ENCODE measurements around the gene NIPA2. TPM values are rescaled to one million over a fixed set of nuclear protein-coding genes. Genes with fewer than 3 reads are reported as not detected.
A peak's percentile ranks its signal among the peaks of the same experiment; 100 is the strongest.
"Not testable (repeated sequence)": the region's sequence is repeated elsewhere in the genome, so short reads cannot be mapped to it uniquely, and the experiment has no call there.

The NIPA2 gene
- total and polyA plus RNA-seq, 5 donors from 2014 or later: 39.6 to 66.4 (median 56.8) TPM

- no peak overlapping the region for H3K4me3 Mint-ChIP-seq
Observed at GRCh38 chr15:22806156-22806555, 32.3 kb upstream of the NIPA2 start.

DNA sequence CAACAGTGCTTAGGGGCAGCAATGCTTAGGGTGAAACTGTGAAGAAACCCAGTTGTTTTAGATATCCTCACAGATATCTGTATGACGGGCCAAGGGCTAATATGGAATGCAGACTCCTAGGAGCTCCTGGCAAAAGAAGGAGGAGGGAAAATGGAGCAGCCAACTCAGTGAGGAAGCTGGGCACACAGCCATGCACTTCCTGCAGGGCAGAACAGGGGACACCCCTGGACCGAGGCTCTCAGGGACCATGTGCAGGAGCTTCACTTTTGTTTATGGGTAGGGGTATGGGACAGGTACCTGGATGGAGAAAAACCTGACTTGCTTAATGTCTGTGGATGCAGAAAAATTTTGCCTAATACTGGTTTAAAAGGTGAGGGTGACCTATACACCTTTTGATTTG lies 31.8 kb upstream of the NIPA2 start:
- no peaks in the 10 kb centered on the region for H3K4me1 ChIP-seq (ENCODE audit: control insufficient read depth, insufficient read depth, low read length, poor library complexity, severe bottlenecking)
- Mint-ChIP-seq H3K4me1 (peaks cover 4 to 28% (median 19%) of the 10 kb centered on the region in 4 donors), H3K4me3 (no peak overlapping the region), H3K36me3 (peaks cover 1% of the 10 kb centered on the region), H3K9me3 (no peaks in the 10 kb centered on the region), H3K27me3 (no peaks in the 10 kb centered on the region), H3K27ac (peak overlapping the region in 1 of 3 donors; percentile 59)
- DNase-seq (no peak), ATAC-seq (ENCODE audit: low read depth in 2 of 2) (no peak)
- no peaks in the 10 kb centered on the region for H3K27me3 ChIP-seq (ENCODE audit: control insufficient read depth, insufficient read depth, low read length)
- no peak overlapping the region for H3K4me3 ChIP-seq (ENCODE audit: low read depth, low read length)
- no peaks in the 10 kb centered on the region for H3K9me3 ChIP-seq (ENCODE audit: control insufficient read depth in 2 of 2, low read length in 2 of 2)
- H3K36me3 ChIP-seq (ENCODE audit: control insufficient read depth, insufficient read depth, low read length): no peaks in the 10 kb centered on the region
- no peak overlapping the region for H3K27ac ChIP-seq (ENCODE audit: insufficient read depth, low read length, poor library complexity, severe bottlenecking)

More at GRCh38 chr15:22806156-22806555, 32.3 kb upstream of the NIPA2 start:
- peaks cover 2% of the 10 kb centered on the region for H3K36me3 Mint-ChIP-seq
- no peak for ATAC-seq (ENCODE audit: low read depth in 2 of 2)
- no peak overlapping the region for H3K27ac ChIP-seq (ENCODE audit: insufficient read depth, low read length, poor library complexity, severe bottlenecking)
- no peaks in the 10 kb centered on the region for H3K9me3 Mint-ChIP-seq
- peak overlapping the region in 1 of 3 donors; percentile 59 for H3K27ac Mint-ChIP-seq
- H3K36me3 ChIP-seq (ENCODE audit: control insufficient read depth, insufficient read depth, low read length): no peaks in the 10 kb centered on the region
- no peaks in the 10 kb centered on the region for H3K4me1 ChIP-seq (ENCODE audit: control insufficient read depth, insufficient read depth, low read length, poor library complexity, severe bottlenecking)
- H3K27me3 Mint-ChIP-seq: no peaks in the 10 kb centered on the region
- peaks cover 5 to 30% (median 20%) of the 10 kb centered on the region in 4 donors for H3K4me1 Mint-ChIP-seq
- H3K9me3 ChIP-seq (ENCODE audit: control insufficient read depth in 2 of 2, low read length in 2 of 2): no peaks in the 10 kb centered on the region
- no peak overlapping the region for H3K4me3 ChIP-seq (ENCODE audit: low read depth, low read length)
- H3K27me3 ChIP-seq (ENCODE audit: control insufficient read depth, insufficient read depth, low read length): no peaks in the 10 kb centered on the region
- DNase-seq: no peak

- H3K27me3 ChIP-seq (ENCODE audit: control insufficient read depth, insufficient read depth, low read length); DNase-seq; H3K36me3 ChIP-seq (ENCODE audit: control insufficient read depth, insufficient read depth, low read length); H3K9me3 ChIP-seq (ENCODE audit: control insufficient read depth in 2 of 2, low read length in 2 of 2); ATAC-seq (ENCODE audit: low read depth in 2 of 2); H3K27me3 Mint-ChIP-seq; H3K4me3 ChIP-seq (ENCODE audit: low read depth, low read length); H3K27ac Mint-ChIP-seq; H3K9me3 Mint-ChIP-seq; H3K4me1 ChIP-seq (ENCODE audit: control insufficient read depth, insufficient read depth, low read length, poor library complexity, severe bottlenecking); H3K4me3 Mint-ChIP-seq; H3K27ac ChIP-seq (ENCODE audit: insufficient read depth, low read length, poor library complexity, severe bottlenecking): not testable (repeated sequence)
- Mint-ChIP-seq H3K36me3 (peaks cover 13% of the 10 kb centered on the region), H3K4me1 (peaks cover 4 to 22% (median 14%) of the 10 kb centered on the region in 4 donors)
Observed at GRCh38 chr15:22807831-22808230, 30.6 kb upstream of the NIPA2 start.

- no peak for DNase-seq
- Mint-ChIP-seq H3K27me3 (no peaks in the 10 kb centered on the region), H3K4me3 (no peak overlapping the region), H3K36me3 (peaks cover 13% of the 10 kb centered on the region), H3K9me3 (no peaks in the 10 kb centered on the region), H3K4me1 (peaks cover 4 to 22% (median 13%) of the 10 kb centered on the region in 4 donors), H3K27ac (no peak overlapping the region)
- Histone ChIP-seq H3K9me3 (ENCODE audit: control insufficient read depth in 2 of 2, low read length in 2 of 2) (no peaks in the 10 kb centered on the region), H3K27me3 (ENCODE audit: control insufficient read depth, insufficient read depth, low read length) (no peaks in the 10 kb centered on the region), H3K27ac (ENCODE audit: insufficient read depth, low read length, poor library complexity, severe bottlenecking) (no peak overlapping the region), H3K4me3 (ENCODE audit: low read depth, low read length) (no peak overlapping the region), H3K4me1 (ENCODE audit: control insufficient read depth, insufficient read depth, low read length, poor library complexity, severe bottlenecking) (no peaks in the 10 kb centered on the region), H3K36me3 (ENCODE audit: control insufficient read depth, insufficient read depth, low read length) (no peaks in the 10 kb centered on the region)
- ATAC-seq (ENCODE audit: low read depth in 2 of 2): no peak
Observed at GRCh38 chr15:22808240-22808639, 30.2 kb upstream of the NIPA2 start.

GRCh38 chr15:22808761-22809280 lies 29.6 kb upstream of the NIPA2 start:
- H3K4me1 ChIP-seq (ENCODE audit: control insufficient read depth, insufficient read depth, low read length, poor library complexity, severe bottlenecking): no peaks in the 10 kb centered on the region
- Mint-ChIP-seq H3K9me3 (no peaks in the 10 kb centered on the region), H3K4me3 (no peak overlapping the region), H3K4me1 (peaks cover 4 to 22% (median 13%) of the 10 kb centered on the region in 4 donors), H3K27me3 (no peaks in the 10 kb centered on the region), H3K36me3 (peaks cover 13% of the 10 kb centered on the region), H3K27ac (no peak overlapping the region)
- DNase-seq (no peak), ATAC-seq (ENCODE audit: low read depth in 2 of 2) (no peak)
- H3K4me3 ChIP-seq (ENCODE audit: low read depth, low read length): no peak overlapping the region
- H3K9me3 ChIP-seq (ENCODE audit: control insufficient read depth in 2 of 2, low read length in 2 of 2): no peaks in the 10 kb centered on the region
- H3K27me3 ChIP-seq (ENCODE audit: control insufficient read depth, insufficient read depth, low read length): no peaks in the 10 kb centered on the region
- no peak overlapping the region for H3K27ac ChIP-seq (ENCODE audit: insufficient read depth, low read length, poor library complexity, severe bottlenecking)
- H3K36me3 ChIP-seq (ENCODE audit: control insufficient read depth, insufficient read depth, low read length): no peaks in the 10 kb centered on the region

DNA sequence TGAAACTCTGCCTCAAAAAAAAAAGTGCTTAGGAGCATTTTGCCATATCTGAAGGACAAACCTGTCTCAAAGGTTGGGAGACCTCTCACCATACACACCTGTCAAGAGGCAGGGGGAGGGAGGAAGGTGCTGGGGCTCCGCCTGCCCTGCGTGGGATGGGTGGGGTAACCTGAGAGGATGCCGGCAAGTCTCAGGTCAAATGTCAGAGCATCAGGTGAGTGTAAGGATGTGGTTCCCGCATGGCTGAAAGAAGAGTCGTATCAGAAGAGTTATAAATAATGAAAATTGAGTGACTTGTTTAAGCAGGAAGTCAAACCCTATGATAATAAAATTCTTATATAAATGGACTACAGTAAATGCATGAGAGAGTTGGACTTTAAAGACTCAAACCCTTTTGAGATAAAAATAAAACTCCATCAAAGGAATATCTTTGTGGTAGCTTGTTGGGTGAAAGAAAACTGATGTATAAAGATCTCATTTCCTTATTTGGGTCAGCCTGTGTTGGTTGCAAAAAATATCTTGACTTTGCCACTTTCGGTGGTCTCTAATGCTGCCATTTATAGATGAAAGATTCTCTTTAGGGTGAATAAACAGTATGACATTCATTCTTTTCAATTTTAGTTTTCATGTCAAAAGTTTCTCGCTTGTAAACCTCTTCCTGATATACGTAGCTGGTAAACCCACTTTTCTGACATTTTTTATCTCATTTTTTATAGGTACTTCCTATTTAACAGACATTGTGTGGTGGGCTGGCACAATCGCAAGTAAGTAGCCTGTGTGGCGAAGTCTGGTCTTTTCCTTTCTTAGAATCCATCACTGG lies 28.2 kb upstream of the NIPA2 start:
- peaks cover 4% of the 10 kb centered on the region for H3K36me3 ChIP-seq (ENCODE audit: control insufficient read depth, insufficient read depth, low read length)
- Mint-ChIP-seq H3K36me3 (peaks cover 23% of the 10 kb centered on the region), H3K9me3 (no peaks in the 10 kb centered on the region), H3K27me3 (no peaks in the 10 kb centered on the region), H3K4me1 (peaks cover 4 to 19% (median 10%) of the 10 kb centered on the region in 4 donors), H3K27ac (peak overlapping the region; percentile 43 to 87 (median 85)), H3K4me3 (no peak overlapping the region)
- ATAC-seq (ENCODE audit: low read depth in 2 of 2) (peak; percentile 69 to 77), DNase-seq (peak in 2 of 3 donors; percentile 15 to 45)
- H3K27ac ChIP-seq (ENCODE audit: insufficient read depth, low read length, poor library complexity, severe bottlenecking): no peak overlapping the region
- H3K4me3 ChIP-seq (ENCODE audit: low read depth, low read length): no peak overlapping the region
- H3K4me1 ChIP-seq (ENCODE audit: control insufficient read depth, insufficient read depth, low read length, poor library complexity, severe bottlenecking): no peaks in the 10 kb centered on the region
- H3K9me3 ChIP-seq (ENCODE audit: control insufficient read depth in 2 of 2, low read length in 2 of 2): no peaks in the 10 kb centered on the region
- no peaks in the 10 kb centered on the region for H3K27me3 ChIP-seq (ENCODE audit: control insufficient read depth, insufficient read depth, low read length)

DNA sequence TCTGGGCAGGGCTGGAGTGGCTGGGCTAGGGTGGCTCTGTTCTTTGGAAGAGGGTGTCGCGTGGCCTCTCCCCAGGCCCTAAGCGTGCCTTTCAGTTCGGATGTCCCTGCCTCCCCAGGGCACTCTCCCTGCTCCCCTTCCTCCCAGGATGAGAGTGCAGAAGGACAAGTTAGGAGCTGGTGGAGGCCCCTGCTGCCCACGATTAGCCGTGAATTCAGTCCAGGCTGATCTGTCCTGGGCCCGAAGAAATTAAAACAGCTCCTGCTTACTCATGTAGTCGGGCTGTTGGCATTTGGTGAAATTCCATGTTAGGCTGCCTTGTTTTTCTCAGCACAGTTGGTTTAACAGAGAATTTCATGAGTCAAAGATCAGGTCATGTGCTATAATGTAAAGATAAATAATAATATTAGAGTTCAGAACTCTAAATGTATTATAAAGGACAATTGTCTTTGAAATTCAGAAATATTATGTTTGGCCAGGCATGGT lies 27.6 kb upstream of the NIPA2 start:
- H3K27ac Mint-ChIP-seq: peak overlapping the region in 2 of 3 donors; percentile 26 to 87
- H3K4me1 Mint-ChIP-seq: peaks cover 4 to 19% (median 10%) of the 10 kb centered on the region in 4 donors
- peaks cover 4% of the 10 kb centered on the region for H3K36me3 ChIP-seq (ENCODE audit: control insufficient read depth, insufficient read depth, low read length)
- no peaks in the 10 kb centered on the region for H3K27me3 ChIP-seq (ENCODE audit: control insufficient read depth, insufficient read depth, low read length)
- H3K4me3 Mint-ChIP-seq: no peak overlapping the region
- H3K9me3 ChIP-seq (ENCODE audit: control insufficient read depth in 2 of 2, low read length in 2 of 2): no peaks in the 10 kb centered on the region
- peaks cover 23% of the 10 kb centered on the region for H3K36me3 Mint-ChIP-seq
- no peak overlapping the region for H3K27ac ChIP-seq (ENCODE audit: insufficient read depth, low read length, poor library complexity, severe bottlenecking)
- H3K4me3 ChIP-seq (ENCODE audit: low read depth, low read length): no peak overlapping the region
- no peaks in the 10 kb centered on the region for H3K9me3 Mint-ChIP-seq
- ATAC-seq (ENCODE audit: low read depth in 2 of 2) (no peak), DNase-seq (no peak)
- no peaks in the 10 kb centered on the region for H3K4me1 ChIP-seq (ENCODE audit: control insufficient read depth, insufficient read depth, low read length, poor library complexity, severe bottlenecking)
- H3K27me3 Mint-ChIP-seq: no peaks in the 10 kb centered on the region

Data from CD4-positive, CD25-positive, alpha-beta regulatory T cell (primary cell).